ENCODE measurements around the gene NRAP. TPM values are rescaled to one million over a fixed set of nuclear protein-coding genes. Genes with fewer than 3 reads are reported as not detected.

The NRAP gene
- polyA plus RNA-seq, 3 donors = not detected

DNA sequence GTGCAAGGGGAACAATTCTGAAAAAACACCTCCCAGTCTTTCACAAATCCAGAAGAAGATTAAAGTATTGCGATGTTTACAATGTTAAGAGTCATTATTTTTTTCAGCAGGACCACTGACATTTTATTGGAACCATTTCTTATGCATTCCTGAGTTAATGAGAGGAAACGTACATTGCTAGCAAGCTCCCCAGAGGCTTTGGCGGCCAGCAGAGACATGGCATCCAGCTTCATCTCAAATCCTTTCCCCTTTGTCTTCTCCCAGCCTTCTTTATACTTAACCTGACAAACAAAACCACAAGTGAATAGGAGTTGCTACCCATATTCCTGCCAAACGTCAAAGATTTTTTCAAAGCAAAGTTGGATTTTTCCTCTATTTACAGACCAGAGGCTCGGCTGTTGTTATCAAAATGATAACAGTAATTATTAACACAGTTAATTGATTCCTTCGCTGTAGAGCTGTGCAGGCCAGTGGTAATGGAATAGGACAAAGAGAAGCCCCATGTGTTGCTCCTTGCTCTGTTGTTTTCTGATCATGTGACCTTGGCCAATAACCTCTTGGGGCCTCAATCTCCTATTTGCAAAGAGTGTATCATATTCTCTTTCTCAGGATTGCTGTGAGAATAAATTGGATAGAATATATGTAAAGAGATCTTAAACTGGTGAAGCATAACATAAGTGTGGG is 32.0 kb downstream of the NRAP start:
- no peak overlapping the region for H3K27ac ChIP-seq (ENCODE audit: low read depth in 1 of 2, low read length in 2 of 2)
- no peak overlapping the region for H3K4me3 Mint-ChIP-seq
- no peak for DNase-seq
- no peaks in the 10 kb centered on the region for H3K4me1 ChIP-seq (ENCODE audit: control insufficient read depth in 1 of 2, insufficient read depth in 2 of 2, low read length in 2 of 2)
- no peaks in the 10 kb centered on the region for H4K20me1 ChIP-seq (ENCODE audit: insufficient read depth, low read length)
- H3K27me3 ChIP-seq (ENCODE audit: control insufficient read depth in 2 of 2, insufficient read depth in 2 of 2, low read length in 2 of 2) = no peaks in the 10 kb centered on the region
- peaks cover 0 to 16% (median 9%) of the 10 kb centered on the region in 7 donors for H3K9me3 Mint-ChIP-seq
- no peak overlapping the region for H3K4me2 ChIP-seq (replicated peaks; ENCODE audit: extremely low read depth, low read length, poor library complexity, severe bottlenecking)
- H3K27me3 Mint-ChIP-seq (ENCODE audit: low read depth in 3 of 3) = peaks cover 2 to 6% (median 2%) of the 10 kb centered on the region in 3 donors
- no peaks in the 10 kb centered on the region for H3K79me2 ChIP-seq (ENCODE audit: insufficient read depth, low read length)
- no peaks in the 10 kb centered on the region for H3K4me1 Mint-ChIP-seq
- 92% methylated on average over 2 of the region's 6 CpGs for WGBS (ENCODE audit: insufficient coverage)
- H3K27ac Mint-ChIP-seq = no peak overlapping the region
- no peak overlapping the region for H3K4me3 ChIP-seq (replicated peaks in 1 of 3; ENCODE audit: low read depth in 2 of 3, low read length in 3 of 3)
- H2AFZ ChIP-seq (ENCODE audit: insufficient read depth, low read depth, low read length, poor library complexity, severe bottlenecking) = no peak overlapping the region
- H3K36me3 Mint-ChIP-seq = no peaks in the 10 kb centered on the region
- H3K36me3 ChIP-seq (replicated peaks in 1 of 2; ENCODE audit: control insufficient read depth in 1 of 2, insufficient read depth in 2 of 2, low read length in 2 of 2) = no peaks in the 10 kb centered on the region
- TF ChIP-seq, protein P1, sequence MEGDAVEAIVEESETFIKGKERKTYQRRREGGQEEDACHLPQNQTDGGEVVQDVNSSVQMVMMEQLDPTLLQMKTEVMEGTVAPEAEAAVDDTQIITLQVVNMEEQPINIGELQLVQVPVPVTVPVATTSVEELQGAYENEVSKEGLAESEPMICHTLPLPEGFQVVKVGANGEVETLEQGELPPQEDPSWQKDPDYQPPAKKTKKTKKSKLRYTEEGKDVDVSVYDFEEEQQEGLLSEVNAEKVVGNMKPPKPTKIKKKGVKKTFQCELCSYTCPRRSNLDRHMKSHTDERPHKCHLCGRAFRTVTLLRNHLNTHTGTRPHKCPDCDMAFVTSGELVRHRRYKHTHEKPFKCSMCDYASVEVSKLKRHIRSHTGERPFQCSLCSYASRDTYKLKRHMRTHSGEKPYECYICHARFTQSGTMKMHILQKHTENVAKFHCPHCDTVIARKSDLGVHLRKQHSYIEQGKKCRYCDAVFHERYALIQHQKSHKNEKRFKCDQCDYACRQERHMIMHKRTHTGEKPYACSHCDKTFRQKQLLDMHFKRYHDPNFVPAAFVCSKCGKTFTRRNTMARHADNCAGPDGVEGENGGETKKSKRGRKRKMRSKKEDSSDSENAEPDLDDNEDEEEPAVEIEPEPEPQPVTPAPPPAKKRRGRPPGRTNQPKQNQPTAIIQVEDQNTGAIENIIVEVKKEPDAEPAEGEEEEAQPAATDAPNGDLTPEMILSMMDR (IDR thresholded peaks at IDR 0.05) = no peak
- no peak overlapping the region for H3K9ac ChIP-seq (ENCODE audit: insufficient read depth, low read length, poor library complexity, severe bottlenecking)
- no peaks in the 10 kb centered on the region for H3K9me3 ChIP-seq (replicated peaks in 1 of 2; ENCODE audit: control insufficient read depth in 1 of 2, insufficient read depth in 1 of 2, low read length in 2 of 2)
- intact Hi-C loops (cut with micrococcal nuclease) = no loop called here

DNA sequence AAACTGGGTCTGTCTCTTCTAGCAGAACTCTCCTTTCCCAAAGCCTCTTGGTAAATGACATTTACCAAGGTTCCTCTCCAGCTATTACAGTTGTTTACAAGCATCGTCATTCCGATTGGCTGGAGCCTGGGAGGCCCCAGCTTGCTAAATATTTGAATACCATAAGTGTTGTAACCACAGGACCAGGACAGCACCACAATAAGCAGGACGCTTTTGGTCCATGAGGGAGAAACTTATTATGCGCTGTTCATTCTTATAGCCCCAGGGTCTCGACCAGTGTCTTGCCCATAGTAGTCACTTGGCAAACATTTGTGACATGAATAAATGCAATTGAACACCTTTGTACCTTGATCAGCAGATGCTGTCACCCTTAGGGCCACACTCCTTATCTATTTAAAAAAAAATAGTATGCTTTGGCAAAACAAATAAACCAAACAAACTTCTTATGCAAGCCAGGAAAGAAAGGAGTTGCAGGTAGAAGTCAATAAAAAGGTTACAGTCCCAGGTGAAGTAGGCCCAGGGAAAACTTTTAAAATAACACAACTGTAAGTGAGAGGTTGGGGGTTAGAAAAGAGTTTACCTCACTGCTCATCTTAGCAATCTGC is 32.8 kb downstream of the NRAP start:
- Mint-ChIP-seq H3K4me1 (no peaks in the 10 kb centered on the region), H3K9me3 (peaks cover 0 to 14% (median 7%) of the 10 kb centered on the region in 7 donors), H3K4me3 (no peak overlapping the region), H3K27ac (no peak overlapping the region), H3K36me3 (no peaks in the 10 kb centered on the region), H3K27me3 (ENCODE audit: low read depth in 3 of 3) (peaks cover 1 to 6% (median 2%) of the 10 kb centered on the region in 3 donors)
- no peak overlapping the region for H2AFZ ChIP-seq (ENCODE audit: insufficient read depth, low read depth, low read length, poor library complexity, severe bottlenecking)
- H3K36me3 ChIP-seq (replicated peaks in 1 of 2; ENCODE audit: control insufficient read depth in 1 of 2, insufficient read depth in 2 of 2, low read length in 2 of 2) = no peaks in the 10 kb centered on the region
- no peaks in the 10 kb centered on the region for H3K79me2 ChIP-seq (ENCODE audit: insufficient read depth, low read length)
- TF ChIP-seq, protein P1 (IDR thresholded peaks at IDR 0.05) = no peak
- H3K4me3 ChIP-seq (replicated peaks in 1 of 3; ENCODE audit: low read depth in 2 of 3, low read length in 3 of 3) = no peak overlapping the region
- 95% methylated on average over 3 of the region's 5 CpGs for WGBS (ENCODE audit: insufficient coverage)
- H3K27ac ChIP-seq (ENCODE audit: low read depth in 1 of 2, low read length in 2 of 2) = no peak overlapping the region
- H3K4me2 ChIP-seq (replicated peaks; ENCODE audit: extremely low read depth, low read length, poor library complexity, severe bottlenecking) = no peak overlapping the region
- H3K27me3 ChIP-seq (ENCODE audit: control insufficient read depth in 2 of 2, insufficient read depth in 2 of 2, low read length in 2 of 2) = no peaks in the 10 kb centered on the region
- no peak overlapping the region for H3K9ac ChIP-seq (ENCODE audit: insufficient read depth, low read length, poor library complexity, severe bottlenecking)
- H4K20me1 ChIP-seq (ENCODE audit: insufficient read depth, low read length) = no peaks in the 10 kb centered on the region
- no peaks in the 10 kb centered on the region for H3K9me3 ChIP-seq (replicated peaks in 1 of 2; ENCODE audit: control insufficient read depth in 1 of 2, insufficient read depth in 1 of 2, low read length in 2 of 2)
- no peaks in the 10 kb centered on the region for H3K4me1 ChIP-seq (ENCODE audit: control insufficient read depth in 1 of 2, insufficient read depth in 2 of 2, low read length in 2 of 2)
- no peak for DNase-seq
- intact Hi-C loops (cut with micrococcal nuclease) = no loop called here
